Kidney (tissue), 14 donors: ENCODE data around the gene SLC1A2. TPM values are rescaled to one million over a fixed set of nuclear protein-coding genes. Genes with fewer than 3 reads are reported as not detected.

Experiments used
- DNase-seq, 5 donors: peaks; one replicate each; pipeline ENCODE4 v3.0.0-alpha.2; 2013 to 2020
- FAIRE-seq: peaks from 2 replicates; lab custom pipeline; 2012; peaks lifted over from hg19 to GRCh38; lab: Jason Lieb, UNC
- H3K27ac ChIP-seq, 2 donors: one replicate each; pipeline ENCODE4 v1.7.0; 2013; ENCODE audit warnings: low read depth in 2 of 2, low read length in 2 of 2, inconsistent platforms in 1 of 2
- H3K27me3 ChIP-seq: one replicate; pipeline ENCODE4 v1.7.1; 2013; ENCODE audit warnings: low read length, inconsistent platforms; ENCODE audit not compliant: control insufficient read depth, insufficient read depth
- H3K36me3 ChIP-seq, 3 donors: one replicate each; pipeline versions ENCODE4 v1.7.0 to v1.7.1; 2013; ENCODE audit warnings: low read length in 3 of 3, control low read depth in 1 of 3, inconsistent platforms in 1 of 3; ENCODE audit not compliant: insufficient read depth in 3 of 3, control insufficient read depth in 2 of 3
- H3K4me1 ChIP-seq, 3 donors: one replicate each; pipeline versions ENCODE4 v1.7.0 to v1.7.1; 2013; ENCODE audit warnings: low read length in 3 of 3, inconsistent platforms in 1 of 3, low read depth in 1 of 3; ENCODE audit not compliant: control insufficient read depth in 2 of 3, insufficient read depth in 2 of 3
- H3K4me3 ChIP-seq, 3 donors: one replicate each; pipeline versions ENCODE4 v1.7.0 to v1.8.1; 2013; ENCODE audit warnings: low read length in 3 of 3, control low read depth in 1 of 3, inconsistent platforms in 1 of 3
- H3K9ac ChIP-seq, 3 donors: one replicate each; pipeline versions ENCODE4 v1.7.0 to v1.7.1; 2013; ENCODE audit warnings: low read length in 3 of 3, control low read depth in 1 of 3, inconsistent platforms in 1 of 3
- H3K9me3 ChIP-seq, 3 donors: one replicate each; pipeline versions ENCODE4 v1.7.0 to v1.7.1; 2013; ENCODE audit warnings: low read length in 3 of 3, control low read depth in 1 of 3, inconsistent platforms in 1 of 3; ENCODE audit not compliant: control insufficient read depth in 2 of 3, insufficient read depth in 1 of 3
- intact Hi-C: fragments of 100-400 bp; cut with DNase I; formaldehyde crosslinking; loops from one replicate; pipeline ENCODE4 v1.11.1; 2022
- polyA plus RNA-seq: library from polyadenylated mRNA; stranded (reverse); fragments of 350-450 nt; fragmentation: Illumina TruSeq; extraction: RNeasy Lipid Tissue Mini Kit (QIAGEN cat#74804); gene quantifications from one replicate; pipeline ENCODE4 v1.2.3, GENCODE V29; 2014; ENCODE audit warnings: low read depth, low replicate concordance; ENCODE audit not compliant: insufficient read depth
- total RNA-seq: library from RNA; stranded (reverse); fragmentation: NEBNext Ultra II Directional; extraction: Animal tissue kit (Norgen Biotek cat#: 25700); gene quantifications from one replicate; pipeline ENCODE4 v1.2.1, GENCODE V29; 2021
- TF ChIP-seq, protein P1 (sequence below): IDR thresholded peaks from 3 replicates; pipeline ENCODE4 v1.5.1; 2012; ENCODE audit warnings: mild to moderate bottlenecking, moderate library complexity, borderline replicate concordance; ENCODE audit not compliant: insufficient read depth; ENCODE audit errors: extremely low read depth
- donor health status: control.
- donor health status: control.
- donor health status: control.
- donor health status: control.
- donor health status: control.
- donor health status: DM: yes; HTN: yes; CAD: no.
- donor health status: Normal renal cell carcinoma (clear cell type).

Gene SLC1A2
- total and polyA plus RNA-seq, 2 donors from 2014 or later: 0.11 to 0.28 TPM

- DNase-seq: no peak
- Histone ChIP-seq H3K4me3 (no peak overlapping the region), H3K27ac (no peak overlapping the region), H3K9me3 (no peaks in the 10 kb centered on the region), H3K36me3 (no peaks in the 10 kb centered on the region), H3K27me3 (no peaks in the 10 kb centered on the region), H3K9ac (no peak overlapping the region), H3K4me1 (no peaks in the 10 kb centered on the region)
- intact Hi-C loops: no loop called here
- no peak for FAIRE-seq
- TF ChIP-seq, protein P1, sequence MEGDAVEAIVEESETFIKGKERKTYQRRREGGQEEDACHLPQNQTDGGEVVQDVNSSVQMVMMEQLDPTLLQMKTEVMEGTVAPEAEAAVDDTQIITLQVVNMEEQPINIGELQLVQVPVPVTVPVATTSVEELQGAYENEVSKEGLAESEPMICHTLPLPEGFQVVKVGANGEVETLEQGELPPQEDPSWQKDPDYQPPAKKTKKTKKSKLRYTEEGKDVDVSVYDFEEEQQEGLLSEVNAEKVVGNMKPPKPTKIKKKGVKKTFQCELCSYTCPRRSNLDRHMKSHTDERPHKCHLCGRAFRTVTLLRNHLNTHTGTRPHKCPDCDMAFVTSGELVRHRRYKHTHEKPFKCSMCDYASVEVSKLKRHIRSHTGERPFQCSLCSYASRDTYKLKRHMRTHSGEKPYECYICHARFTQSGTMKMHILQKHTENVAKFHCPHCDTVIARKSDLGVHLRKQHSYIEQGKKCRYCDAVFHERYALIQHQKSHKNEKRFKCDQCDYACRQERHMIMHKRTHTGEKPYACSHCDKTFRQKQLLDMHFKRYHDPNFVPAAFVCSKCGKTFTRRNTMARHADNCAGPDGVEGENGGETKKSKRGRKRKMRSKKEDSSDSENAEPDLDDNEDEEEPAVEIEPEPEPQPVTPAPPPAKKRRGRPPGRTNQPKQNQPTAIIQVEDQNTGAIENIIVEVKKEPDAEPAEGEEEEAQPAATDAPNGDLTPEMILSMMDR: no peak
These were observed 130.4 kb downstream of the SLC1A2 start for GRCh38 chr11:35288817-35289541.

DNA sequence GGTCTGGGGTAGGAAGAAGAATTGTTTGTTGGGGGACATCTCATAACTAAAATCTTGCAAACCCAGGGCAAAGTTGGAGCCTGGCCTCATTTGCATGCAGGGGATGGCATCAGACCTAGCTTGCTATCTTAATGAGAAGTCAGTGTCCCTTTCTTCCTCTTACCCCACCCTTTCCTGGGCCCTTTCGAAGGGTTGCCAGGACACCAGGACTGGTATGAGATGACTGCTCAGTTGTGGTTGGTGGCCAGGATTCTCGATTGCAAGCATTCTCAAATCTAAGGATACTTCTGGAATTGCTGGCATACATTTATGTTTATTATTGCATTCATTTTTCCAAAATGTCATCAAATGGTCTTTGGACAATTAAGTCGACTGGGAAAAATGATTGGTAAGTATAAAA, 131.0 kb downstream of the SLC1A2 start:
- no peaks in the 10 kb centered on the region for H3K36me3 ChIP-seq
- H3K27ac ChIP-seq: no peak overlapping the region
- H3K4me3 ChIP-seq: no peak overlapping the region
- intact Hi-C loops: no loop called here
- no peak overlapping the region for H3K9ac ChIP-seq
- no peak for DNase-seq
- H3K9me3 ChIP-seq: no peaks in the 10 kb centered on the region
- no peak for FAIRE-seq
- TF ChIP-seq, protein P1: no peak
- H3K4me1 ChIP-seq: no peaks in the 10 kb centered on the region
- no peaks in the 10 kb centered on the region for H3K27me3 ChIP-seq

- H3K27ac ChIP-seq: no peak overlapping the region
- no peaks in the 10 kb centered on the region for H3K36me3 ChIP-seq
- FAIRE-seq (no peak), DNase-seq (no peak)
- H3K27me3 ChIP-seq: no peaks in the 10 kb centered on the region
- H3K4me3 ChIP-seq: no peak overlapping the region
- intact Hi-C loops: no loop called here
- TF ChIP-seq, protein P1: no peak
- no peaks in the 10 kb centered on the region for H3K9me3 ChIP-seq
- no peak overlapping the region for H3K9ac ChIP-seq
- no peaks in the 10 kb centered on the region for H3K4me1 ChIP-seq
These were observed 131.9 kb downstream of the SLC1A2 start for GRCh38 chr11:35287344-35287890.

DNA sequence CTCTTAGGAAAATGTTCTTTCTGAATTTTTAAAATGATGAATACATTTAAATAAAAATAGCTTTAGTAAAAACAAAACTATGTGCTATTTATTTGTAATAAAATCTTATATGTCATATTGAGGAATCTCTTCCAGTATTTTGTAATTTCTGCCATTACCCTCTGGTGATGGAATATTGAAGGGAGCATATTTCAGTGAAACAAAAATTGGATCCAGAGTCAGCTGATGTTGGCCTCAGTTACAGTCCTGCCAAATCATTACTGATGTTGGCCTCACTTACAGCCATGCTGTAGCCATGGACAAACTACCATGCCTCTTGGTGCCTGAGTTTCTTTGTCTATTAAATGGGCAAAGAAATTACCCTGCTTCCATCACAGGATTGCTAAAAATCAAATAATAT, 133.2 kb downstream of the SLC1A2 start:
- no peak overlapping the region for H3K4me3 ChIP-seq
- FAIRE-seq: no peak
- intact Hi-C loops: no loop called here

More for the DNA sequence above, 133.2 kb downstream of the SLC1A2 start:
- Histone ChIP-seq H3K4me1 (no peaks in the 10 kb centered on the region), H3K27me3 (no peaks in the 10 kb centered on the region), H3K27ac (no peak overlapping the region), H3K36me3 (no peaks in the 10 kb centered on the region), H3K9ac (no peak overlapping the region), H3K9me3 (no peaks in the 10 kb centered on the region)
- TF ChIP-seq, protein P1: no peak
- no peak for DNase-seq
